PC-9 (cell line): ENCODE results near the gene NRXN2. TPM values are rescaled to one million over a fixed set of nuclear protein-coding genes. Genes with fewer than 3 reads are reported as not detected.

Source experiments
- BruUV-seq: library from RNA; stranded (reverse); fragments of 400-500 nt; replicated peaks from 2 replicates; lab custom pipeline; 2021; lab: Mats Ljungman, UMichigan
- CTCF ChIA-PET: fragments of 300-600 bp; sonication (Branson Sonifier 250); formaldehyde crosslinking; loops from one replicate; lab custom pipeline; 2022; ENCODE audit warnings: antibody characterized with exemption; lab: Charles Lee
- POLR2A ChIA-PET: fragments of 300-600 bp; sonication (Branson Sonifier 250); formaldehyde crosslinking; loops from one replicate; lab custom pipeline; 2022; ENCODE audit warnings: antibody characterized with exemption; ENCODE audit not compliant: unreplicated experiment; lab: Charles Lee
- DNase-seq, 2 experiments: peaks; one replicate each; pipeline versions ENCODE4 v3.0.0 to v3.0.0-alpha.2; 2015 to 2022; ENCODE audit warnings: mixed read lengths in 1 of 2
- H2AFZ ChIP-seq: fragments of 200-600 bp; sonication (generic); 2 replicates; pipeline ENCODE4 v1.8.1; 2017; ENCODE audit warnings: antibody characterized with exemption
- H3F3A ChIP-seq: fragments of 200-600 bp; sonication (generic); 2 replicates; pipeline ENCODE4 v1.8.1; 2017; ENCODE audit warnings: antibody characterized with exemption, mild to moderate bottlenecking, low read depth; ENCODE audit not compliant: insufficient read depth
- H3K27ac ChIP-seq: fragments of 200-600 bp; sonication (generic); 2 replicates; pipeline ENCODE4 v1.6.1; 2016; ENCODE audit warnings: mixed run types
- H3K27me3 ChIP-seq: fragments of 200-600 bp; sonication (generic); 2 replicates; pipeline ENCODE4 v1.6.1; 2016; ENCODE audit warnings: low read depth, mixed run types; ENCODE audit not compliant: insufficient read depth
- H3K36me3 ChIP-seq: fragments of 200-600 bp; sonication (generic); 2 replicates; pipeline ENCODE4 v1.6.1; 2016; ENCODE audit warnings: low read depth, mixed run types
- H3K4me1 ChIP-seq: fragments of 200-600 bp; sonication (generic); replicated peaks from 2 replicates; pipeline ENCODE4 v1.6.1; 2016; ENCODE audit warnings: mixed run types; ENCODE audit not compliant: insufficient read depth
- H3K4me2 ChIP-seq: fragments of 200-600 bp; sonication (generic); 2 replicates; pipeline ENCODE4 v1.6.1; 2017; ENCODE audit warnings: mixed run types
- H3K4me3 ChIP-seq: fragments of 200-600 bp; sonication (generic); 2 replicates; pipeline ENCODE4 v1.6.1; 2016; ENCODE audit warnings: mixed run types
- H3K79me2 ChIP-seq: fragments of 200-600 bp; sonication (generic); 2 replicates; pipeline ENCODE4 v1.6.1; 2017; ENCODE audit warnings: low read depth, mixed run types
- H3K9me2 ChIP-seq: fragments of 200-600 bp; sonication (generic); 2 replicates; pipeline ENCODE4 v1.8.1; 2017; ENCODE audit warnings: mild to moderate bottlenecking; ENCODE audit not compliant: insufficient read depth
- H3K9me3 ChIP-seq: fragments of 200-600 bp; sonication (generic); 2 replicates; pipeline ENCODE4 v1.8.1; 2016; ENCODE audit warnings: low read depth; ENCODE audit not compliant: insufficient read depth
- H4K20me1 ChIP-seq: fragments of 200-600 bp; sonication (generic); 2 replicates; pipeline ENCODE4 v1.8.1; 2017; ENCODE audit not compliant: insufficient read depth
- EZH2 ChIP-seq: fragments of 200-600 bp; sonication (generic); IDR thresholded peaks from 2 replicates; pipeline ENCODE4 v1.8.0; 2017; ENCODE audit warnings: antibody characterized with exemption, low read depth
- intact Hi-C: fragments of 100-400 bp; cut with micrococcal nuclease; formaldehyde crosslinking; loops from one replicate; pipeline ENCODE4 v1.10.0; 2022; ENCODE audit not compliant: unreplicated experiment
- total RNA-seq: library from RNA; stranded (reverse); gene quantifications from 2 replicates; pipeline ENCODE4 v1.2.3, GENCODE V29; 2021
- TF ChIP-seq, protein P1 (sequence below): fragments of 200-600 bp; sonication (generic); conservative IDR thresholded peaks from 2 replicates; pipeline ENCODE4 v1.6.1; 2017; ENCODE audit warnings: mixed run types, antibody characterized with exemption, mild to moderate bottlenecking, moderate library complexity

Gene NRXN2
- total RNA-seq, 1 experiment from 2014 or later: not detected

DNA sequence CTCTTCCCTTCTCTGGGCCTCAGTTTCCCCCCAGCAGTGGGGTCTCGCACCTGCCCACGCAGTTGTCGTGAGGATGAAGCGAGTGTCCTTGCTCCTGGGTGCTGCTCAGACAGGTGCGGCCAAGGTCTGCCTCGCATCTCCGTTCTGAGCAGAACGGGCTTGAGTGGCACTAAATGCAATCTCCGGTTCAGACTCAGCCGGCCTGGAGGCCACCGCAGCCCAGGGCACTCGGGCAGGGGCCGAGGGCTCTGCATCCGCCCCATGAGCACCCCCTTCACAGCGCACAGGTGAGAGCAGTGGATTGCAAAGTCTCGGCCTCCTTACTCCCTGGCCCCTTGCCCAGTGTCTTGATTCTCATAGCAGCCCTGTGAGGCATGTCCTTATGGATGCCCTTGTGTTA, 162.1 kb downstream of the NRXN2 start:
- CTCF ChIA-PET: no interaction called here
- intact Hi-C loops: no loop called here

DNA sequence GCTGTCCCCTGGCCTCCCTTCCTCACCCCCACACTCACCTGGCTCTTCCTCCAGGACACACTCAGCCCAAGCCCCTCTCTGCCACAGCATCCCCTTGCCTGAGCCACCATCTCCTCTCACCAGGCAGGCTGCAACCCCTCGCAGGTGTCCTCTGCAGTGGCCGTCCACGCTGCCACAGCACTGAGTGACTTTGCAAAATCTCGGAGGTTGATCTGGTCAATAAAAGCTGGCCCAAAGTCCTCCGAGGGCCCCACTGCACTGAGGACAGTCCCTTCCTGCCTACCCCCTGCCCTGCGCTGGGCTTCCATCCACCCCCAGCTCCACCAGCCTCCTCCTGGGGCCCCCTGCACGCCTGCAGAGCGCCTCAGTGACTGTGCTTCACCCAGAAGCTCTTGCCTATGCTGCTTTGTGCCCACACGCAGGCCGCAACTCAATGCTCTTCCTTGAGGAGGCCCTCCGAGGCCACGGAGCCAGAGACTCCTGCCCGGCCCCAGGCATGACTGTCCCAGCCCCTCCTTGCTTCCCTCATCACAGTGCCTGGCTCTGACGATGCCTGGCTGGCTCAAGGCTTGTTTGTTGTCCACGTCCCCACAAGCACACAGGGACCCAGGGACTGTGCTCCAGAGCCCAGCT, 162.7 kb downstream of the NRXN2 start:
- ChIA-PET POLR2A (no interaction called here), CTCF (no interaction called here)
- Histone ChIP-seq H3K9me3 (no peaks in the 10 kb centered on the region), H3K79me2 (no peaks in the 10 kb centered on the region), H3K27me3 (no peaks in the 10 kb centered on the region), H2AFZ (no peak overlapping the region), H3K9me2 (no peaks in the 10 kb centered on the region), H3K4me1 (peaks cover 7% of the 10 kb centered on the region; the same call in 1 of the 2 replicates), H3K4me2 (no peak overlapping the region), H4K20me1 (no peaks in the 10 kb centered on the region), H3K36me3 (no peaks in the 10 kb centered on the region), H3K4me3 (no peak overlapping the region), H3F3A (no peaks in the 10 kb centered on the region), H3K27ac (no peak overlapping the region)
- TF ChIP-seq EZH2: no peak
- TF ChIP-seq, protein P1, sequence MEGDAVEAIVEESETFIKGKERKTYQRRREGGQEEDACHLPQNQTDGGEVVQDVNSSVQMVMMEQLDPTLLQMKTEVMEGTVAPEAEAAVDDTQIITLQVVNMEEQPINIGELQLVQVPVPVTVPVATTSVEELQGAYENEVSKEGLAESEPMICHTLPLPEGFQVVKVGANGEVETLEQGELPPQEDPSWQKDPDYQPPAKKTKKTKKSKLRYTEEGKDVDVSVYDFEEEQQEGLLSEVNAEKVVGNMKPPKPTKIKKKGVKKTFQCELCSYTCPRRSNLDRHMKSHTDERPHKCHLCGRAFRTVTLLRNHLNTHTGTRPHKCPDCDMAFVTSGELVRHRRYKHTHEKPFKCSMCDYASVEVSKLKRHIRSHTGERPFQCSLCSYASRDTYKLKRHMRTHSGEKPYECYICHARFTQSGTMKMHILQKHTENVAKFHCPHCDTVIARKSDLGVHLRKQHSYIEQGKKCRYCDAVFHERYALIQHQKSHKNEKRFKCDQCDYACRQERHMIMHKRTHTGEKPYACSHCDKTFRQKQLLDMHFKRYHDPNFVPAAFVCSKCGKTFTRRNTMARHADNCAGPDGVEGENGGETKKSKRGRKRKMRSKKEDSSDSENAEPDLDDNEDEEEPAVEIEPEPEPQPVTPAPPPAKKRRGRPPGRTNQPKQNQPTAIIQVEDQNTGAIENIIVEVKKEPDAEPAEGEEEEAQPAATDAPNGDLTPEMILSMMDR: no peak
- intact Hi-C loops: no loop called here
- no peak for DNase-seq
- no TSS peak for BruUV-seq

More for the DNA sequence above, 162.1 kb downstream of the NRXN2 start:
- H3K4me3 ChIP-seq: no peak overlapping the region
- H3K27ac ChIP-seq: no peak overlapping the region
- POLR2A ChIA-PET: no interaction called here
- no peaks in the 10 kb centered on the region for H3K27me3 ChIP-seq
- H2AFZ ChIP-seq: no peak overlapping the region
- H3K36me3 ChIP-seq: no peaks in the 10 kb centered on the region
- BruUV-seq: no TSS peak
- no peak for DNase-seq
- H3F3A ChIP-seq: peaks cover 4% of the 10 kb centered on the region; the same call in 1 of the 2 replicates
- no peaks in the 10 kb centered on the region for H4K20me1 ChIP-seq
- no peak for TF ChIP-seq EZH2
- TF ChIP-seq, protein P1: no peak
- H3K4me2 ChIP-seq: no peak overlapping the region
- peaks cover 3% of the 10 kb centered on the region for H3K4me1 ChIP-seq
- H3K9me2 ChIP-seq: no peaks in the 10 kb centered on the region
- H3K9me3 ChIP-seq: no peaks in the 10 kb centered on the region
- H3K79me2 ChIP-seq: no peaks in the 10 kb centered on the region

DNA sequence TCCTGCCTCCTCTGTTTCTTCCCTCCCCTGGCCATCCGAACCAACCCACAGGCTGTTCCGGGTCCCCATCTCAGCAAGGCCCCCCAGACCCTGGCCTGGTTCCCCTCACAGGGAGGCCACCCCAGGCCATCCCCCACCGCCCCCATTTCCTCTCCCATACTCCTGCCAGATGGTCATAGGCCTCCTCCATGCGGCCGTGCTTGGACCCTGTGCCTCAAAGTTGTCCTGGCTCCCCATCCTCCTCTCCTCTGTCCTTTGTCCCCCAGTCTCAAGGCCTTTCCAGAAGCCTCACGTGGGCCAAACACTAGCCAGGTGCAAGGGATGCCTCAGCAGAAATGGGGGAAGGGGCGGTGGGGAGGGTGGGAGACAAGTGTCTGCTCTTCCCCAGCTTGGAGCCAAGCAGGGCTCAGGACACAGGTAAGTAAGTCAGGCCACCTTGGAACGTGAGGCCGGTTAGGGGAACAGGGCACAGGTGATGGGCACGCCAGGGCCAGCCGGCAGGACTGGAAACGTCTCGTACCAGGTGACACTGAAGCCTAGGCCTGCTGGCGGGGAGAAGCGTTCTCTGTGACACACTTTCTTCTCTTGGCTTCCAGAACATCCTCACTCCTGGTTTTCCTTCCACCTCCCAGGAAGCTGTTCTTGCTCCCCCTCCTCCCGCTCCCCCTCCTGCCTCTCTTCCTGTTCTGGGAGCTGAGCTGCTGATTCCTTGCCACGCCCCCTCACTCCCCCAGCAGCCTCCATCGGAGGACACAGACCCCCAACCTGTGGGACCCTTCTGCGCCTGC, 163.5 kb downstream of the NRXN2 start:
- BruUV-seq: no TSS peak
- Histone ChIP-seq H3K9me2 (no peaks in the 10 kb centered on the region), H3K36me3 (no peaks in the 10 kb centered on the region), H2AFZ (no peak overlapping the region), H4K20me1 (no peaks in the 10 kb centered on the region), H3K27ac (no peak overlapping the region), H3K4me1 (peaks cover 10% of the 10 kb centered on the region; the same call in 1 of the 2 replicates), H3K9me3 (no peaks in the 10 kb centered on the region), H3F3A (no peaks in the 10 kb centered on the region), H3K27me3 (no peaks in the 10 kb centered on the region), H3K79me2 (no peaks in the 10 kb centered on the region), H3K4me3 (no peak overlapping the region), H3K4me2 (no peak overlapping the region)
- intact Hi-C loops: no loop called here
- DNase-seq: no peak
- POLR2A ChIA-PET: no interaction called here
- TF ChIP-seq EZH2: no peak
- TF ChIP-seq, protein P1: no peak
- CTCF ChIA-PET: no interaction called here
